Activated T-cell treated with anti-CD3 and anti-CD28 coated beads, Interleukin-2, amount 50 U/mL, for 4 hours (primary cell): ENCODE data around the gene TRDMT1. TPM values are rescaled to one million over a fixed set of nuclear protein-coding genes. Genes with fewer than 3 reads are reported as not detected.

Source experiments
- ATAC-seq, 2 donors: fragments of 200-7000 bp; cut with Tn5 transposase; one replicate each; pipeline ENCODE4 v1.10.0; 2021
- DNase-seq: peaks from one replicate; pipeline ENCODE4 v3.0.0-alpha.2; 2020
- H3K27me3 Mint-ChIP-seq: one replicate; pipeline ENCODE4 v1.8.0; 2021; ENCODE audit warnings: low read depth, mixed read lengths
- H3K36me3 Mint-ChIP-seq: one replicate; pipeline ENCODE4 v1.8.0; 2022; ENCODE audit warnings: mixed read lengths; ENCODE audit not compliant: insufficient read depth
- H3K4me1 Mint-ChIP-seq: one replicate; pipeline ENCODE4 v1.8.0; 2021; ENCODE audit warnings: low read depth, mixed read lengths
- H3K4me3 Mint-ChIP-seq: one replicate; pipeline ENCODE4 v1.8.0; 2021; ENCODE audit warnings: mild to moderate bottlenecking, moderate library complexity, mixed read lengths
- H3K9me3 Mint-ChIP-seq: one replicate; pipeline ENCODE4 v1.8.0; 2021; ENCODE audit warnings: mixed read lengths
- total RNA-seq, 3 donors: library from RNA; stranded (reverse); gene quantifications; one replicate each; pipeline ENCODE4 v1.2.1, GENCODE V29; 2021

Gene TRDMT1
- total RNA-seq, 3 donors from 2014 or later = 9.1 to 12.1 (median 10.9) TPM

GRCh38 chr10:17112566-17112965, 88.9 kb downstream of the TRDMT1 start:
- Mint-ChIP-seq H3K4me3 (no peak overlapping the region), H3K4me1 (peaks cover 9% of the 10 kb centered on the region), H3K27me3 (no peaks in the 10 kb centered on the region), H3K9me3 (no peaks in the 10 kb centered on the region), H3K36me3 (peaks cover 34% of the 10 kb centered on the region)
- DNase-seq = no peak
- ATAC-seq = no peak

GRCh38 chr10:17109475-17110207, 91.8 kb downstream of the TRDMT1 start:
- Mint-ChIP-seq H3K4me3 (no peak overlapping the region), H3K4me1 (peaks cover 3% of the 10 kb centered on the region), H3K36me3 (peaks cover 31% of the 10 kb centered on the region), H3K9me3 (no peaks in the 10 kb centered on the region), H3K27me3 (no peaks in the 10 kb centered on the region)
- peak; percentile 62 to 69 for ATAC-seq
- DNase-seq = no peak

GRCh38 chr10:17109046-17109445, 92.4 kb downstream of the TRDMT1 start:
- no peaks in the 10 kb centered on the region for H3K9me3 Mint-ChIP-seq
- H3K27me3 Mint-ChIP-seq = no peaks in the 10 kb centered on the region
- H3K4me1 Mint-ChIP-seq = peaks cover 3% of the 10 kb centered on the region
- no peak for DNase-seq
- H3K36me3 Mint-ChIP-seq = peaks cover 29% of the 10 kb centered on the region
- ATAC-seq = no peak
- H3K4me3 Mint-ChIP-seq = no peak overlapping the region

- H3K4me1 Mint-ChIP-seq = peaks cover 3% of the 10 kb centered on the region
- H3K27me3 Mint-ChIP-seq = no peaks in the 10 kb centered on the region
- DNase-seq = no peak
- ATAC-seq = no peak
- peaks cover 29% of the 10 kb centered on the region for H3K36me3 Mint-ChIP-seq
- no peaks in the 10 kb centered on the region for H3K9me3 Mint-ChIP-seq
- no peak overlapping the region for H3K4me3 Mint-ChIP-seq
These were observed 94.5 kb downstream of the TRDMT1 start for GRCh38 chr10:17106991-17107390.

GRCh38 chr10:17101910-17102266, 99.6 kb downstream of the TRDMT1 start:
- H3K4me1 Mint-ChIP-seq = no peaks in the 10 kb centered on the region
- H3K36me3 Mint-ChIP-seq = peaks cover 28% of the 10 kb centered on the region
- H3K4me3 Mint-ChIP-seq = no peak overlapping the region
- H3K9me3 Mint-ChIP-seq = peaks cover 1% of the 10 kb centered on the region
- DNase-seq (no peak), ATAC-seq (no peak)
- H3K27me3 Mint-ChIP-seq = no peaks in the 10 kb centered on the region

- H3K27me3 Mint-ChIP-seq = no peaks in the 10 kb centered on the region
- H3K36me3 Mint-ChIP-seq = peaks cover 27% of the 10 kb centered on the region
- ATAC-seq = no peak
- DNase-seq = no peak
- no peak overlapping the region for H3K4me3 Mint-ChIP-seq
- H3K4me1 Mint-ChIP-seq = no peaks in the 10 kb centered on the region
- H3K9me3 Mint-ChIP-seq = peaks cover 4% of the 10 kb centered on the region
These were observed 100.1 kb downstream of the TRDMT1 start for GRCh38 chr10:17101257-17101909.

GRCh38 chr10:17100586-17100985, 100.9 kb downstream of the TRDMT1 start:
- H3K4me3 Mint-ChIP-seq = no peak overlapping the region
- no peaks in the 10 kb centered on the region for H3K27me3 Mint-ChIP-seq
- ATAC-seq (no peak), DNase-seq (no peak)
- peaks cover 31% of the 10 kb centered on the region for H3K36me3 Mint-ChIP-seq
- no peaks in the 10 kb centered on the region for H3K4me1 Mint-ChIP-seq
- H3K9me3 Mint-ChIP-seq = peaks cover 4% of the 10 kb centered on the region

GRCh38 chr10:17098012-17098411, 103.5 kb downstream of the TRDMT1 start:
- H3K4me1 Mint-ChIP-seq = no peaks in the 10 kb centered on the region
- ATAC-seq = no peak
- H3K4me3 Mint-ChIP-seq = no peak overlapping the region
- no peaks in the 10 kb centered on the region for H3K27me3 Mint-ChIP-seq
- DNase-seq = no peak
- peaks cover 23% of the 10 kb centered on the region for H3K36me3 Mint-ChIP-seq
- H3K9me3 Mint-ChIP-seq = peaks cover 4% of the 10 kb centered on the region

Other genes starting within 250 kb of the TRDMT1 start
- gene CUBN, start 71.9 kb downstream of the TRDMT1 start, total RNA-seq = under 1 TPM; 0.14 to 0.26 (median 0.25) TPM
- gene VIM, start 26.6 kb upstream of the TRDMT1 start, total RNA-seq = 100 to 1,000 TPM; 113 to 192 (median 123) TPM